Neutrophil (primary cell): Measurements from ENCODE around the gene MCC.

Source experiments
- H3K27ac ChIP-seq: fragments of 200-600 bp; sonication (generic); 2 replicates; pipeline ENCODE4 v1.5.1; 2016; ENCODE audit warnings: mild to moderate bottlenecking, moderate library complexity
- H3K27me3 ChIP-seq: fragments of 200-600 bp; sonication (generic); 2 replicates; pipeline ENCODE4 v1.6.0; 2016; ENCODE audit warnings: mild to moderate bottlenecking
- H3K36me3 ChIP-seq: fragments of 200-600 bp; sonication (generic); 2 replicates; pipeline ENCODE4 v1.5.1; 2017
- H3K4me1 ChIP-seq, 2 experiments: fragments of 200-600 bp in 1 of 2; sonication (generic) in 1 of 2; 1 replicate in 1 of 2; 2 replicates in 1 of 2; pipeline versions ENCODE4 v1.5.1 to v1.6.1; 2013 to 2016; ENCODE audit warnings: low read depth in 1 of 2, low read length in 1 of 2, mild to moderate bottlenecking in 1 of 2, moderate library complexity in 1 of 2; ENCODE audit not compliant: control insufficient read depth in 1 of 2, insufficient read depth in 1 of 2
- H3K4me3 ChIP-seq, 2 experiments: fragments of 200-600 bp in 1 of 2; sonication (generic) in 1 of 2; 1 replicate in 1 of 2; 2 replicates in 1 of 2; pipeline ENCODE4 v1.5.1; 2013 to 2016; ENCODE audit warnings: low read depth in 1 of 2, low read length in 1 of 2, mild to moderate bottlenecking in 1 of 2, moderate library complexity in 1 of 2
- H3K9me3 ChIP-seq: fragments of 200-600 bp; sonication (generic); 2 replicates; pipeline ENCODE4 v1.5.1; 2016
- CTCF ChIP-seq: fragments of 200-600 bp; sonication (generic); IDR thresholded peaks from 2 replicates; pipeline ENCODE4 v1.5.1; 2016; ENCODE audit warnings: antibody characterized with exemption

MCC gene

GRCh38 chr5:113267361-113267900 is 220.8 kb downstream of the MCC start:
- H3K4me1 ChIP-seq = no peaks in the 10 kb centered on the region
- no peaks in the 10 kb centered on the region for H3K27me3 ChIP-seq
- no peak for TF ChIP-seq CTCF
- H3K9me3 ChIP-seq = no peaks in the 10 kb centered on the region
- H3K27ac ChIP-seq = no peak overlapping the region
- no peaks in the 10 kb centered on the region for H3K36me3 ChIP-seq
- no peak overlapping the region for H3K4me3 ChIP-seq

DNA sequence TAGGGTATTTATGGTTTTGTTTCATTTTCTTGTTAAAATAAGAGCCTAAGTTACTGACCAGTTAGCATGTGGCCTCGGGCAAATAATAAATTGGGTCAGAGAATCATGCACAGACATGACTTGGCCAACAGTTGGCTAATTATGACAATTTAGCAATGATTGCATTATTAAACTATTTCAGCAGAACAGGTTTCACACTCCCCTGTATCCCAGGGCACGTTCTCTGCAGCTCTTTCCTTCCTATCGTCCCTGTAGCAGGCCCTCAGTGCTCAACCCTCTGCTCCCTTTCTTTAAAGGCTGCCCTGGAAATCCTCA is 221.4 kb downstream of the MCC start:
- no peaks in the 10 kb centered on the region for H3K27me3 ChIP-seq
- no peaks in the 10 kb centered on the region for H3K36me3 ChIP-seq
- no peaks in the 10 kb centered on the region for H3K9me3 ChIP-seq
- no peak for TF ChIP-seq CTCF
- H3K4me3 ChIP-seq = no peak overlapping the region
- H3K4me1 ChIP-seq = no peaks in the 10 kb centered on the region
- no peak overlapping the region for H3K27ac ChIP-seq

GRCh38 chr5:113266227-113266912 is 221.9 kb downstream of the MCC start:
- Histone ChIP-seq H3K27ac (no peak overlapping the region), H3K9me3 (no peaks in the 10 kb centered on the region), H3K4me3 (no peak overlapping the region), H3K36me3 (no peaks in the 10 kb centered on the region), H3K27me3 (peaks cover 2% of the 10 kb centered on the region), H3K4me1 (no peaks in the 10 kb centered on the region)
- TF ChIP-seq CTCF = no peak

DNA sequence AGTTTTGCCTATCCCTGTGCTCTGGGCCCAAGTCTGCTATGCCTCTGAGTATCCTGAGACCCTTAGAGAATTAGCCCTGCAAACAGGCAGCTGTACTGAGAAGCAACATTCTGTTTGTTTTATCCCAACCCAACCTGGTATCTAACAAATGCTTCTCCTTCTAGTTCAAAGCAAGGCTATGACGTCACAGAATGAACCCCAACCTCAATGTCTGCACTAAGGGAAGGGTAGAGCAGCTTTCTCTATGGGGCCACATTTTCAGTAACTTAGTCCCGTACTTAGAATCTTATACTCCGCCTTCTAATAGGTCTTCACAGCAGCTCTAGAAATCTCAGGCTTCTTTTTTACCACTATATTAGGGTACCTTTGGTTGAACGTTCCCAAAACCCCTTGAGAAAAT is 223.1 kb downstream of the MCC start:
- Histone ChIP-seq H3K4me3 (no peak overlapping the region), H3K27ac (no peak overlapping the region), H3K36me3 (no peaks in the 10 kb centered on the region), H3K9me3 (no peaks in the 10 kb centered on the region), H3K4me1 (no peaks in the 10 kb centered on the region), H3K27me3 (peaks cover 6% of the 10 kb centered on the region)
- TF ChIP-seq CTCF = no peak

GRCh38 chr5:113264046-113264445 is 224.2 kb downstream of the MCC start:
- Histone ChIP-seq H3K9me3 (no peaks in the 10 kb centered on the region), H3K4me1 (no peaks in the 10 kb centered on the region), H3K4me3 (no peak overlapping the region), H3K27ac (no peak overlapping the region), H3K27me3 (peaks cover 6% of the 10 kb centered on the region), H3K36me3 (no peaks in the 10 kb centered on the region)
- TF ChIP-seq CTCF = no peak

GRCh38 chr5:113263545-113263944 is 224.7 kb downstream of the MCC start:
- Histone ChIP-seq H3K27ac (no peak overlapping the region), H3K9me3 (no peaks in the 10 kb centered on the region), H3K4me3 (no peak overlapping the region), H3K36me3 (no peaks in the 10 kb centered on the region), H3K27me3 (peaks cover 6% of the 10 kb centered on the region), H3K4me1 (no peaks in the 10 kb centered on the region)
- TF ChIP-seq CTCF = no peak
